Measurements from ENCODE around the gene INPP5K. TPM values are rescaled to one million over a fixed set of nuclear protein-coding genes. Genes with fewer than 3 reads are reported as not detected.

The INPP5K gene
- total and polyA plus RNA-seq, 10 of the 15 experiments (the other 5 are each of a cell fraction or from before 2014, with no cell fraction given): 0.58 to 41.2 (median 23.3) TPM

DNA sequence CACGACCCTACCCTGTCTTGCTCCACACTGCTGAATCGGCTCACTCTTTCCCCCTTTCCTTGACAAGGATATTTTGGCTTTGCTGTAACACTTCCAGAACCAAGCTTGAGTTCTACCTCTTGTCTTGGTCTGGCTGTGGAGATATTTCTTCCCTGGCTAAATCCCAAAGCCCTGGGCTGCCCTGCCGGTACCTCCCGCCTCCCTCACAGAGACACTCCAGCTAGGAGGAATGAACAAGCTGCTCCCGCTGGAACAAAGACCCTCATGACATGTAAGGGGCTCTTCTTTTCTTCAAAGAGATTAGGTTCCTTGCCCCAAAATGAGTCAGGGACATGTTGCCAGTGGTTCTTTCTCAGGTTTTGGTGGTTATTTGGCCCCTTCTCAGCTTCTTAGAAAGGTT, 10.8 kb downstream of the INPP5K start:
- no peak overlapping the region for H3K27ac ChIP-seq (ENCODE audit: control insufficient read depth, insufficient read depth)
- no peak for DNase-seq (ENCODE audit: low read depth, low spot score)
- no peak for FAIRE-seq
- no peak overlapping the region for H2AFZ ChIP-seq (ENCODE audit: control insufficient read depth, low read depth, low read length)
- H3K4me3 ChIP-seq: no peak overlapping the region
- no peaks in the 10 kb centered on the region for H3K4me1 ChIP-seq (ENCODE audit: control insufficient read depth, insufficient read depth, low read length)
- TF ChIP-seq NFIC (IDR thresholded peaks at IDR 0.05; ENCODE audit: low read depth, low read length) (no peak), CHD4 (IDR thresholded peaks at IDR 0.05) (no peak), ATF7 (IDR thresholded peaks at IDR 0.05; ENCODE audit: low read depth) (no peak), YY1 (IDR thresholded peaks at IDR 0.05; ENCODE audit: low read depth, low read length) (no peak)
- TF ChIP-seq, protein P1, sequence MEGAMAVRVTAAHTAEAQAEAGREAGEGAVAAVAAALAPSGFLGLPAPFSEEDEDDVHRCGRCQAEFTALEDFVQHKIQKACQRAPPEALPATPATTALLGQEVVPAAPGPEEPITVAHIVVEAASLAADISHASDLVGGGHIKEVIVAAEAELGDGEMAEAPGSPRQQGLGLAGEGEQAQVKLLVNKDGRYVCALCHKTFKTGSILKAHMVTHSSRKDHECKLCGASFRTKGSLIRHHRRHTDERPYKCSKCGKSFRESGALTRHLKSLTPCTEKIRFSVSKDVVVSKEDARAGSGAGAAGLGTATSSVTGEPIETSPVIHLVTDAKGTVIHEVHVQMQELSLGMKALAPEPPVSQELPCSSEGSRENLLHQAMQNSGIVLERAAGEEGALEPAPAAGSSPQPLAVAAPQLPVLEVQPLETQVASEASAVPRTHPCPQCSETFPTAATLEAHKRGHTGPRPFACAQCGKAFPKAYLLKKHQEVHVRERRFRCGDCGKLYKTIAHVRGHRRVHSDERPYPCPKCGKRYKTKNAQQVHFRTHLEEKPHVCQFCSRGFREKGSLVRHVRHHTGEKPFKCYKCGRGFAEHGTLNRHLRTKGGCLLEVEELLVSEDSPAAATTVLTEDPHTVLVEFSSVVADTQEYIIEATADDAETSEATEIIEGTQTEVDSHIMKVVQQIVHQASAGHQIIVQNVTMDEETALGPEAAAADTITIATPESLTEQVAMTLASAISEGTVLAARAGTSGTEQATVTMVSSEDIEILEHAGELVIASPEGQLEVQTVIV (IDR thresholded peaks at IDR 0.05; ENCODE audit: borderline replicate concordance, partially characterized antibody): no peak
- no peak overlapping the region for H3K4me2 ChIP-seq (ENCODE audit: control insufficient read depth, insufficient read depth)
- intact Hi-C loops (cut with micrococcal nuclease; ENCODE audit: unreplicated experiment): no loop called here
- no peaks in the 10 kb centered on the region; a peak in 1 of 4 replicates for H3K36me3 ChIP-seq (ENCODE audit: control insufficient read depth in 2 of 2, insufficient read depth in 2 of 2, low read length in 1 of 2)
- CTCF ChIA-PET: interaction anchor here (1.4 to 1.6 kb wide), 2 partner anchors 10 to 140 kb away, joined by 6 read pairs; no protein-coding TSS in a partner anchor
- no peak for ATAC-seq
- H3K9me3 ChIP-seq (replicated peaks; ENCODE audit: control insufficient read depth, insufficient read depth, low read length): no peaks in the 10 kb centered on the region
- H3K79me2 ChIP-seq (ENCODE audit: control insufficient read depth, insufficient read depth, low read length): no peaks in the 10 kb centered on the region
- no peaks in the 10 kb centered on the region for H4K20me1 ChIP-seq (ENCODE audit: control insufficient read depth, insufficient read depth)
- SMC1A ChIA-PET (ENCODE audit: uncharacterized antibody, unreplicated experiment): no interaction called here
- in situ Hi-C loops (cut with MboI): no loop called here
- POLR2A ChIA-PET: no interaction called here
- H3K27me3 ChIP-seq (replicated peaks in 1 of 2; ENCODE audit: control insufficient read depth in 2 of 2, insufficient read depth in 2 of 2, low read length in 1 of 2): no peaks in the 10 kb centered on the region
- 64% methylated on average over 5 of the region's 5 CpGs for WGBS (ENCODE audit: insufficient coverage, insufficient replicate concordance, low lambda C conversion rate, missing lambda C conversion rate)
- RAD21 ChIA-PET (ENCODE audit: unreplicated experiment): no interaction called here
- no peak overlapping the region for H3K9ac ChIP-seq (ENCODE audit: control insufficient read depth, insufficient read depth, low read length)
- BruUV-seq (replicated peaks): no TSS peak

DNA sequence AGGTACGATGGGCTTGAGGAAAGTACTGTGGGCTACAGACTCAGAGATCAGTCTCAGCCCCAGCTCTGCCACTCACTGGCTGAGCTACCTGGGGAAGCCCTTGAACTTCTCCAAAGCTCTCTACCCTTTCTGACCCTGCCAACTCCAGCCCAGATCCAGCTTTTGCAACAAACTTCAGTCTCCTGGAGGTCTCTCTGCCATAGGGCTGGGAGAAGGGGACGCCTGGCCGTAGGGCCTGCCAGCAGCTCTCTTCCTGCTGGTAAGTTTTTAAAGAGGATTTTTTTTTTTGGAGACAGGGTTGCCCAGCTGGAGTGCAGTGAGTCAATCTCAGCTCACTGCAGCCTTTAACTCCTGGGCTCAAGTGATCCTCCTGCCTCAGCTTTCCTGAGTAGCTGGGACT, 11.5 kb downstream of the INPP5K start:
- POLR2A ChIA-PET: no interaction called here
- in situ Hi-C loops (cut with MboI): no loop called here
- TF ChIP-seq, protein P2, sequence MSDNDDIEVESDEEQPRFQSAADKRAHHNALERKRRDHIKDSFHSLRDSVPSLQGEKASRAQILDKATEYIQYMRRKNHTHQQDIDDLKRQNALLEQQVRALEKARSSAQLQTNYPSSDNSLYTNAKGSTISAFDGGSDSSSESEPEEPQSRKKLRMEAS (IDR thresholded peaks at IDR 0.05; ENCODE audit: low read depth, low read length): no peak
- TF ChIP-seq SUPT20H (IDR thresholded peaks at IDR 0.05; ENCODE audit: borderline replicate concordance, control insufficient read depth, low read depth, low read length): no peak
- TF ChIP-seq ZBED1 (IDR thresholded peaks at IDR 0.05; ENCODE audit: borderline replicate concordance): no peak
- TF ChIP-seq NFIC (IDR thresholded peaks at IDR 0.05; ENCODE audit: low read depth, low read length): no peak
- no peak for TF ChIP-seq SREBF1 (IDR thresholded peaks at IDR 0.05; ENCODE audit: low read length)
- no peak for TF ChIP-seq MXI1 (IDR thresholded peaks at IDR 0.05; ENCODE audit: low read depth, low read length)
- TF ChIP-seq, protein P1 (IDR thresholded peaks at IDR 0.05; ENCODE audit: borderline replicate concordance, partially characterized antibody): no peak
- no peak for TF ChIP-seq STAT3 (IDR thresholded peaks at IDR 0.05; ENCODE audit: low read depth, low read length)
- TF ChIP-seq NFYA (IDR thresholded peaks at IDR 0.05; ENCODE audit: borderline replicate concordance, low read depth, low read length): no peak
- no peak for TF ChIP-seq PAX5 (IDR thresholded peaks at IDR 0.05; ENCODE audit: borderline replicate concordance, low read depth, low read length)
- no peak for TF ChIP-seq NBN (IDR thresholded peaks at IDR 0.05)

More for the DNA sequence above, 11.5 kb downstream of the INPP5K start:
- BruUV-seq (replicated peaks): no TSS peak
- Histone ChIP-seq H3K36me3 (ENCODE audit: control insufficient read depth in 2 of 2, insufficient read depth in 2 of 2, low read length in 1 of 2) (no peaks in the 10 kb centered on the region; a peak in 1 of 4 replicates), H3K4me2 (ENCODE audit: control insufficient read depth, insufficient read depth) (no peak overlapping the region), H3K27ac (ENCODE audit: control insufficient read depth, insufficient read depth) (no peak overlapping the region), H3K4me3 (no peak overlapping the region), H3K9ac (ENCODE audit: control insufficient read depth, insufficient read depth, low read length) (no peak overlapping the region), H3K9me3 (replicated peaks; ENCODE audit: control insufficient read depth, insufficient read depth, low read length) (no peaks in the 10 kb centered on the region), H2AFZ (ENCODE audit: control insufficient read depth, low read depth, low read length) (no peak overlapping the region), H3K79me2 (ENCODE audit: control insufficient read depth, insufficient read depth, low read length) (no peaks in the 10 kb centered on the region), H3K4me1 (ENCODE audit: control insufficient read depth, insufficient read depth, low read length) (no peaks in the 10 kb centered on the region), H4K20me1 (ENCODE audit: control insufficient read depth, insufficient read depth) (no peaks in the 10 kb centered on the region), H3K27me3 (replicated peaks in 1 of 2; ENCODE audit: control insufficient read depth in 2 of 2, insufficient read depth in 2 of 2, low read length in 1 of 2) (no peaks in the 10 kb centered on the region)
- FAIRE-seq (no peak), DNase-seq (ENCODE audit: low read depth, low spot score) (no peak), ATAC-seq (no peak)
- ChIA-PET RAD21 (ENCODE audit: unreplicated experiment) (interaction anchor here (1.7 kb wide), 1 partner anchor 140 kb away, joined by 6 read pairs; no protein-coding TSS in a partner anchor), CTCF (interaction anchor here (1.4 to 1.6 kb wide), 2 partner anchors 11 to 139 kb away, joined by 6 read pairs; no protein-coding TSS in a partner anchor), SMC1A (ENCODE audit: uncharacterized antibody, unreplicated experiment) (no interaction called here)
- intact Hi-C loops (cut with micrococcal nuclease; ENCODE audit: unreplicated experiment): no loop called here
- WGBS (ENCODE audit: insufficient coverage, insufficient replicate concordance, low lambda C conversion rate, missing lambda C conversion rate): 100% methylated on average over 3 of the region's 3 CpGs
